Suppressor macrophage (primary cell): Measurements from ENCODE around the gene VAX1.

ENCODE experiments used
- DNase-seq, 4 experiments: peaks; one replicate each; pipeline ENCODE4 v3.0.0-alpha.2; 2020 to 2022

The VAX1 gene

DNA sequence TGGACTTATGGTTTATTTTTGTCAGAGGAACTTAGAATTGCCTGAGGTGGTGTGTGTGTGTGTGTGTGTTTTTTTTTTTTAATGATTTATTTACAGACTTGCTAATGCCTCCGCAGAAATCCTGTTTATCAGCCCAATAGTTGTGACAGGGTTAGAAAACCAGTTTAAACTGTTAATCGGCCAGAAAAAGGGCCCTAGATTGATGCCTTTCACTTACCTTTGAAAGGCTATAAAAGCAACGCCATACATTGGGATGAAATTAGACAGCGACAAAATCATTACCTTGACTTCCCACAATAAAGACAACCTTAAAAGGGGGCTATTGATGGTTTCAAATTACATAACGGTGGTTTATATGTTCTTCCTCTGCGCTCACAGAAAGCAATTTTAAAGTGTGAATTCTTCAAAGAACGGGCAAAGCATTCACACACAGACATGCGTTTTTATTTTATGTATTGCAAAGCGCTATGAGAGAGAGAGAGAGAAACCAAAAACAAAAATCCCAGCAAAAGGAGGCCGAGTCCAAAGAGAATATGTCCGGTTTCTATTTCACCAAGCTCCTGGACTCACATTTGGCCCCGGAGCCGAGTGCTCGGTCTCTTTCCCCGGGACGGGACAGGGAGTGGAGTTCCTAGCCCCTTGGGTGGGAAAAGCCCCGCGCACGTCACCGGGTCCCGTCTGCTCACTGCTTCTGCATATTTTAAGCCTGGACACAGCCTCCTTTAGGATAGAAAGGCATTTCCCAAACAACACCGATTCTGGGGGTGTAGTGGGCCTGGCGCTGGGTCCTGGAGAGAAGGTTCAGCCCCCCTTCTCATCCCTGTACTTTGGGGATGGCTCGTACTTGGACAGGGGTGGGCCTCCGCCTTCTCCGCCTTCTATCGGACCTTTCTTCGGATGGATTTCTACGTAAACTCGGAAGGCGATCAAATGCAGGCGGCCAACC is 26.8 kb upstream of the VAX1 start:
- DNase-seq: peak in 1 of 4 experiments; percentile 17

DNA sequence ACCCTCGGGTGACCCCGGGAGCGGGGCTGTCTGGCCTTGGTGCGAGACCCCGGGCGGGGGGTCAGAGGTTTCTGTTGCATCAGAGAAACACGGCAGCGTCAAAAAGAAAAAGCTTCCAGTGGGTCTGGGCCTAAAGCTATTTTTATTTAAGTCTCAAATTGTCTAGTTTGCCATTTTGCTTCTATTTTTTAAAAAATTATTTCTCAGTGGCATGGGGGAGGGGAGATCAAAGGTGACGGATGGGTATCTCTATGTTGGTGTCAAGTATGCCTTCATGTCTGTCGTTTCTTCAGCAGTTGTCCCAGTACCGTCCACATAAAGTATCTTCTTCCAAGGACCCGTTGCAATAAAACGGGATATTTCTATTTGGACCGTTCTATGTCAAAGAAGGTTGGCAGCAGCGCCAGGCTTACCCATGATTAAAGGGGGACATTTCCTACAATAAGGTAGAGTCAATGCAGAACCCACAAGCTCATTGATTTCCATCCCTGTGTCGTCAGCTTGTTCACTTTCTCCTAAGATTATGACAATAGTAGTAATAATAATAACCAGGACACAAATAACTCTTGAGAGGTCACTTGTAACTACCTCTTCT is 26.0 kb upstream of the VAX1 start:
- no peak for DNase-seq

DNA sequence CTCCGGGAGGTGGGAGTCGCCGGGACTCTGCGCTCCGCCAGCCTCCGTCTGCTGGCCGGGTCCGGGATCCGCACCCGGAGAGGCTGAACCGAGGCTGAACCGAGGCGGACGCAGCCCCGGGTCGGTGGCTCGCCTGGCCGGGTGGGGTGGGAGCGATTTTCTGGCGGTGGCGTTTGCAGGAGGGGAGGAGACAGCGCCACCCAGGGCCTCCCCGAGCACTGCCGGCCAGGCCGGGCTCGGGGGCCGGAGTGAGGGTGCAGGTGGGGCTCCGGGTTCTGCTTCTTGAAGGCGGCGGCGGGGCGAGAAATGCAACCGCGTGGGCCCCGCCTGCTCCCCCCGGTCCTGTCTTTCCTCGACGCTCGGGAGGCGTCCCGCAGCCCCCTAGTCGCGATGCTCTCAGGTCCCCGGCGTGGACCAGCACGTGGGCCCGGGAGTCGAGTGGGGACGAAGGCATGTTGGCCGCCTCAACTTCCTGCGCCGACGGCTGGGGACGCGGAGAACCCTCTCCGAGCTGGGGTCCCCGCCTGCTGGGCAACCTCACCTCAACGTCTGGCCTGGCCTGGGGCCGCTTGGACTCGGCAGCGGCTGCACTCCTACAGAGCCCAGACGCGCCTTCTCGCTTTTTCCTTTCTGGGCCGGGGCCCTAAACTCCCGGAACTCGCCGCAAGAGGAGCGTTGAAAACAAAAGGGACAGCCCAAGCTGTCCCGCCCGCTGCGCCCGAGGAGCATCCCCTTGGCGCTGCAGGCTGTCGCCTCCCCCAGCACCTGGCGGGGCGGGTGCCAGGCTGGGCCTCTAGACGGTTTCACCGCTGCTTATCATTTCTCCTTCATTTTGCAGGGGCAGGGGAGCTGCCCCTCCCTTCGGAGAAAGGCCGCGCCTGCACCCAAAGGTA is 25.2 kb upstream of the VAX1 start:
- DNase-seq: peak in 1 of 4 experiments; percentile 18

DNA sequence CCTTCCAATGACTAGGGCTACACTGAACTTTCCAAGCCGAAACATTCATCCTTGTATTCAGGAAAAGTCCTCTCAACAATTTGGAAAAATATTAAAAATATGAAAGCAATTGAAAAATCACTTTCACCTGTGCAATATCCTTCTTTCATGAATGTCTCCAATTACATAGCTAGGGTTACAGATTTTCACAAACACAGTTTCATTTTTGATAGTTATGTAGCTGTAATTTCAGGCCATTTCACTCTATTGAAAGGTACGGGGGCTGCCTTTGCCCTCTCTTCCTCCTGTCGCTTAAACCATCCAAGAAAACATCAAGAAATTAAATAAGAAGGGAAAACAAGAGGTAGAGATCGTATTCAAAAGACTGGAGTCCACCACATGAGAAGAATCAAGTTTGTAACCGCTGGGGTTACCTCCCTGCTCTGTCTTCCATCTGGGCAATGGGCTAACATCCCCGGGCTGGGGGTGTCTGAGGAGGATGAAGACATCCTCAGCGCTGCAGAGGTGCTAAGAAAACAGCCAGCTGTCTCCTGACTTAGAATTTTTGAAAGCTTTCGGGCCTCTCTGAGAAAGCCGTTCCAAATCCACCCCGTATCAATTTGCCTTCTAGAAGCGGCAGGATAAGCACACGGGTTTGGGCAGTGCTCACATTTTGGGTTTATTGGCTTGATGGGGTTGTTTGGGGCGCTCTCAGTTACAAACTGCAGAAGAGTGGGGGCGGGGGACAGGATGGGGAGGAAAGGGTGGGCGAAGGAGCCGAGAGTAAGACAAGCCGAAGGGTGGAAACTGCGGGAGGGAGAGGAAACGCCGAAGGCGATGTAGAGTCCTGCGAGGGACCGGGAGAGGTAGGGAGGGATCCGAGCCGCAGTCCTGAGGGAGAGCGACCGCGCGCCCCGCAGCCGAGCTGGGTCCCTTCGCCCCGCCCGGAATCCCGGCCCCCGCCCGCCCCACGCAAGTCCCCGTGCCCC is 24.3 kb upstream of the VAX1 start:
- no peak for DNase-seq

DNA sequence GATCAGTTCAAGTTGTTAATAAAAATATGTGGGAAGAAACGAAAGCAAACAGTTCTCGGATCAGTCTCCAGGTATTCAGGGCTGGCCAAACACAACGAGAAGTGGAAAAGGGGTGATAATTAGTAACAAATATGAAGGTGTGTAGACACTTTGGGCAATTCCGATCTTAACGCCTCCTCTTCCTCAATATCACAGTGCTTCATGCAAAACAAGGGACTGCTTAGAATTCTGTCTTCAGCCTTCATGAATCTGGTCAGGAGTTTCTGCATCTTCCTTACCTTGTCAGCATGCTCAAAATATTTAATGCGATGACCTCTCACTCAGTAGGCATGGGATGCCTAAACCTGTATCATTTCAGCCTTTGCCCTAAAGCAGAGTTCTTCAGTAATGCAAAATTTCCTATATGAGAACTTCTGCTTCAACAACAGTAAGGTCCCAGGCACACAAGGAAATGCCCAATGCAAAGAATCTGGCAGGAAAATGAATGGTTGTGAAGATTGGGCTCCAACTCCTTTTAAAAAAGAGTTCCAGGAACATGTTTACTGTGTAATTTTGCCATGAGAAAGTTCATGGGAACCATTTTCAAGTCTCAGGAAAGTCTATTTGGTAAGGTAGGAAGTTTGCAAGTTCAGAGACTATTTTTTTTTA is 23.4 kb upstream of the VAX1 start:
- DNase-seq: no peak

DNA sequence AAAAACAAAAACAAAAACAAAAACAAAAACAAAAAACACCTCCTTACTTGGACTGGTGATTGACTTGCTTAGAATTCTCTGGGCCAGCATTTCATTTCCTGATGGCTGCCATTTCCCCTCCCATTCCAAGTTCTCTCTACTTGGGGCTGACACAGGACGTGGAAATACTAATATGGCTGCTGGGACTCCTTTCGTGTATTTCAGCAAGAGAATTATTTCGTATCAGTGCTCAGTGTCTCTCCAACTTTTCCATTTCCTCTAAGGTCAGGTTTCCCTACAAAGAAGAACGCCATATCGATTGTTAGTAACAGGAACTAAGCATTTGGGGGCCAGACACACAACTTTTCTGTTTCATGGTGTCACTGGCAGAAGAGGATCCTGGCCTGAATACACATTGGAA is 22.5 kb upstream of the VAX1 start:
- no peak for DNase-seq

DNA sequence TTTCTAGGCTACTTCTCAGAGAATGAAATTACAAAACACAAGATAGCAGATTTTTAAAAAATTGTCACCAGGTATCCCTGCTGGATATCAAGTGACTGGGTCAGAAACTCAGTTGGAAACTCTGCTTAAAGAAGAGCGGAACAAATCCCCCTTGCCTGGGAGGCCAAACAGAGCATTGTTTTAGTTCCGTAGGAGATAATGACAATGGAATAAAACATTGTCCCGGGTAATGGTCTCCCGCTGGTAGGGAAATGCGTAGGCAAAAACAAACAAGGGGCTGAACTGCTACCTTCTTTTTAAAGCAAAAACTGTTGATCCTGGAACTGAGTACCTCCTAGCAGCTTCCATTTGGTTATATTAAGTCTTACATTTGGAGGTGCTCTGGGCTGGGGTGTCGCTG is 21.3 kb upstream of the VAX1 start:
- DNase-seq: no peak

DNA sequence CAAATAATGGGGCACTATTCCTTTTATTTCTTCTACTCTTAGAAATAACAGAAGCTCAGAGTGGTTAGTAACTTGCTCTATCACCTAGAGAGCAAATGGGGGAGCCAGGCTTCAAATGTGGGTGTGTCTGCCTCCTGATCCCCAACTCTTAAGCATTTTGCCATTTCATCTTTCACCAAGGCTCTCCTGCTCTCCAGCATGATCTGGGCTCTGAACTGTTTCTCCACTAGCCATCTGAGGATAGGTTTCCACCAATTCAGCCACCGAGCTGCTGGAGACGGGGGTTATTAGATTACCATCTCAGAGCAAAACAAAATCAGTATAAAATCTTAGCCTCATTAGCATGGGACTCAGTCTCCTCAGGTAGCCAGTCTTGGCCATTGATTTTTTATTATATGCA is 20.2 kb upstream of the VAX1 start:
- DNase-seq: no peak

DNA sequence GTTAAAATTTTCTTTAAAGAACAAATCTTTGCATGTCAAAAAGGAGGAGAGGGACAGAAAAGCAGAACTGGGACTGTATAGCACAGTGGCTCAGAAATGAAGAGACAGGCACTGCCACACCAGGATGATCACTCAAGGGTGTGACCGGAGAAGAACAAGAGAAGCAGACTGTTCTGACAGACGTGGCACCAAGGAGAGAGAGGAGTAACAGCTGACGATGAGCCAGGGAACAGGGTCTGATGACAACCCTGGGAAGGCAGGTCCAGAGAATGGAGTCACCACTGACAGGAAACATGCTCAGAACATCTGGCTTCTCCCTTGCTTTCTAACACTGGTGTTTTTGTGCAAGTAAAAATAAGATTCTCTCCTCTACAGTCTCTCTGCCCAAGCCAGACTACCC is 14.6 kb upstream of the VAX1 start:
- no peak for DNase-seq

DNA sequence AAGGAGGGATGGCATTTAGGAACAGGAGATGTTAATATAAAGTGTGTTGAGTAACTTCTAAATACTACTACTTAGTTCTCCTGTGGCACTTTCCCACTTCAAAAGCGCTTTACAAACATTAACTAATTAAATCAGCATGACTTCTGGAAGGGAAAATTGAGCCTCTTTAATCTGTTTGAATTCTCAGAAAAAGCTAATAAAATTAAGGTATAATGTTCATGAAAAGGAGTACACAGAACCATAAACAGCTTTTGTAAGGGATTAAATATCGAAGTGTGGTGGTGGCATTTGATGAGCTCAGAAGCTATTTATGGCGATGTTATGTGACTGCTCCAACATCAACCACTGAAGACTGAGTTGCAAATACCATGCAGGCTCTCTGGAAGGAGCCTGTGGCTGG is 10.2 kb upstream of the VAX1 start:
- DNase-seq: no peak

DNA sequence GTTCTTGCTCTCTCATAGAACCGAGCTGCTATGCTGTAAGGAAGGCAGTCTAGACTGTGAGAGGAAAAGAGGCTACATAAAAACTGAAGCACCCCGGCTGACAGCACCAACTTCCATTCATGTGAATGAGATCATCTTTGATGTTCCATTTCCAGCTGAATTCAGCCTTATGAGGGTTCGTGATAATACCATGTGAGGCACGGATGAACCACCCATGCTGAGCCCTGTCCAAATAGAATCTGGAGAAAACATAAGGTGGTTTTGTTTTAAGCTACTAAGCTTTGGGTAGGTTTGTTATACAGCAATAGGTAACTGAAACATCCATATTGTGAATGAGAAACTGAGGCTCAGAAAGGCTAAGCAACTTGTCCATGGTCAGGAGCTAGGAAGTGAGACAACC is 6.9 kb upstream of the VAX1 start:
- DNase-seq: no peak

DNA sequence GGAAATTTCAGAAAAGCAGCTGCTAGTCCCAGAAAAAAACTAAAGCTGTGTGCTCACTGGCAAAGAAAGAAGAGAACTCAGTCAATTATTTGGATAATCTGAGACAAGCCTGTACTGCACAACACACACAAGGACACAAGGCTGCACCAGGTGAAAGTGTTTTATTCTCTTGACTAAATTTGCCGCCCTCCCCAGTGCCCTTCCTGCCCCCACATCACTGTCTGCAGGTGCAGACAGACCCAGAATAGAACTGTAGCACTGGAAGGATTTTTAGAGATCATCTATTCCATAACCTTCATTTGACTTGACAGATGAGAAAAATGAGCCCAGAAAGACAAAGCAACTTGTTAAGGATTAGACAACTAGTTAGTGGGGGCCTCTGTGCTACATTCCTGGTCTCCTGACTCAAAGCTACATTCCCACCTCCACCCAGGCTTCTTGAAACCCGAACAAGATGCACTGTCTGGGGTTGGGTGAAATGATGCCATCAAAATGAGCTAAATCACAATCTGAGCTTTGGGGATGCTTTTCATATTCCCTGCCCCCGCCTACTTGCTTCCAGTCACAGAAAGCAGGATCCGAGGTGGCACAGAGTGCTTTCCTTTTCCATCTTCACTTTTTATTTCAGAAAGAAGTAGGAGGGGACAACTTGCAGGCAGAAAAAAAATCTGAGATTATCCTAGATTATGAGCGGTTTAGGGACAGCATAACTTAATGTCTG is 5.2 kb upstream of the VAX1 start:
- no peak for DNase-seq

DNA sequence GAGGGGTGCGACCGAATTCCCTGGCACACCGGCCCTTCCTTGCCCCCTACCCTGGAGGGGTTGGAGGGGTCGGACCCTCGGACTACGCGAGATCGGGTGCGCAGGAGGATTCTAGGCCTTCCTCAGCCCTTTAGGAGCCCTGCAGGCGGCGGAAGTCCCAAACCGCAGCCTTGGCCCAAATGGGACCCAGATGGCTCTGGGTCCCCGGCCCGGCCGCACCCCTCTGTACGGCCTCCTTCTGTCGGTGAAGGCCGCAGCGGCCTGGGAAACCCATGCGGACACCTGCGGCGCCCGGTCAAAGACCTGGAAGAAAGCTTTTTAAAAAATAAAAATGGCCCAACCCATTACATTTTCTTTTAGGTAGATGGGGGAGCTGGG is 2.4 kb upstream of the VAX1 start:
- no peak for DNase-seq

DNA sequence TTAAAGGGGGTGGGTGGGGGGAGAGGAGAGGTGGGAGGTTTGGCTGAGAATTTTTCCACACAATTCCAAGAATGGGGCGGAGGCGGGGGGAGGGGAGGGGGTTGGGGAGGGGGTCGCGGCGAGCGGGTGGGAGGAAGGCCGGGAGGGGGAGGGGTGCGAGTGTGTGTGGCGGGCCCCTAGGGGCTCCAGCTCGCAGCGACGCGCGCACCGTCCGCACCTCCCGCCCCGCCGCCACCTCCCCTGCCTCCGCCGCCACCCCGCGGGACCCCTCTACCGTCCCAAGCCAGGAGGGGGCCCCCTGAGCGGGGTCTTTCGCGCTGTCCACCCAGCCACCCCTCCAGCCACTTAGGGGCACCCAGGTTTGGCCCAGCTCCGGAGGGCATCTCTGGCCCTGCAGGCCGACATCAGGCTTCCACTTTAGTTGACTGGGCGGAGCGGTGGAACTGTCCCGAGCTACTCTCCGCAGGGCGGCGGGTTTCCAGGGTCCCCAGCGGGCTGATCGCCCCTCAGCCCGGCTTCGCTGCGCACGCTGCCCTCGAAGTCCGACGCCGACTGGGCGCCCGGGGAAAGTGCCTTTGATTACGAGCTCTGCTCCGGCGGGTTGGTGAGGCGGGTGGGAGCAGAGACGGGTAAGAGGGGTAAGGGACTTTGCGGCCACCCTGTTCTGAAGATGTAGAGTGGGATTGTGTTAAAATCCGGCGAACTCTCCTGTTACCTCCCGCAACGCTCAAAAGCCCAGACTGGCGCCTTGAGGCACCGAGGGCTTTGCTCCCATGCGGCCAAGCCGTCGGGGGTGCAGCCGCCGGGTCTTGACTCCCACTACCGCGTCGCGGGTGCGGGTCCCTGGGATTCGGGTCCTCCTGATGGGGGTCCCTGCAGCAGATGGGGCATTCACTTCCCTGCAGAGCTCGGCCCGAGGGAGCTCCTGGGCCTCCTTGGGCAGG is 1.8 kb upstream of the VAX1 start:
- no peak for DNase-seq

DNA sequence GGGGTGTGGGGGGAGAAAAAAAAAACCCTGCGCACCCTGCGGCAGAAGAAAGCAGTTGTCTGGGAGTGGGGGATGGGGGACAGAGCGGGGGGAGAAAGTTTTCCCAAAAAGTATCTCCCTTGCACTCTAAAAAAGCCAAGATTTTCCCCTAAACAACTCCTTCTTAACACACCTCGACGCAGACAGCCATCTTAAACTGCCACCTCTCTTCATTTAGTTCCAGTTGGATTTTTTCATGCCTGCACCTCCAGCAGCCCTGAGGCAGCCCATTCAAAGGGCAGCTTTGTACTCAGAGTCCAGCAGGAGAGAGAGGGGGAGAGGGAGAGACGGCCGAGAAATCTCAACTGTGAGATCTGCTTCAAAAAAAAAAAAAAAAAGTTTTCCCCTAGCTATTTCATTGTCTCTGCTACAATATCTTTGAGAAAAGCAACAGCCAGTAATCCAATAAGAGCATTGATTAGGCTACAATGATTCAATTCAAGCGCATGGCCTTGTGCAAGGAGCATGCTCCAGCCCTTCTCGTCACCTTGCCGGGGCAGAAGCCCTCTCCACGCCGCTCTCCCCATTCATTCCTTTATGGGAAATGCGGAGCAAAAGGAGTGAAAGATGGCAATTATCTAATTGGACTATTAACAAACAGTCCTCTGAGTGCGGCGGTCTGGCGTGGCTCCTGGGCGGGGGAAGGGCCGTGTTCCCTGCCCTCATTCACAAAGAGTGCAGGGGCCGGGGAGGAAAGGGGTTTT is 939 bp upstream of the VAX1 start:
- DNase-seq: no peak

DNA sequence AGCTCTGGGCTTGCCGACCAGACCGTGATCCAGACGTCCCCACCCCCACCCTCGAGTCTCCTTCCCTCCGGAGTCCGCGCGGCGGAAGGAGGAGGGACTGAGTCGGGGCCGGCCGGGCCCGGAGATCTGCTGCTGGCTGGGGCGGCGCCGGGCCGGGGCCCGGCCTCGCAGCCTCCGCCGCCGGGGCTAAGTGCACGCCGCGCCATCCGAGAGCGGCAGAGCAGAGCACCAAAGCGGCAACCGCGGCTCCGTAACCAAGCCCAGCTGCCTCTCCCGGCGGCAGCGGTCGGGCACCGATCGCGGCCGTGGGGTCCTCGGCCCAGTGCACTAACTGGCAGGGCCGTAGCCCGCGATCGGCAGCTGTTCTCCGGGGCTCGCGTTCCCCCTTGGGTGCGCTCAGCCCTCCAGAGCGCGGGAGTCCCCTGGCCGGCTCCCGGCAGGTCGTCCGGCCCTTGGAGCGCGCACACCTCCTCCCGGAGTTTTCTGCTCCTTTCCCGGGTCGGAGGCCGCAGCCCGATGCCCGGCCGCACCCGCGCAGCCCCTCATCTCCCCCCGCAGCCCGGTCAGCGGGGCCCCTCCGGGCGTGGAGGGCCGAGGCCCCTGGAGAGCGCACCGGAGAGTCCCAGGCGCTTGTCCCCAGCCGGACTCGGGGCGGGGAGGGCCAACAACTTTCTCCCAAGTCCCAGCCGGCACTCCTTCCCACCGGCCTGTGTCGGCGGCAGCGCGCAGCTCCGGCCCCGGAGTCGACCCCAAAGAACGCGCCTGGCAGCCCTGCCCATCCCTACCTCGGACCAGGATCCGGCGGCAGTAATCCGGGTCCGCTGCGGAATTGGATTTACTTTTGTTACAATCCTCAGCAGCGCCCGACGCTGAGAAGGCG is 799 bp downstream of the VAX1 start:
- DNase-seq: peak in 3 of 4 experiments; percentile 29 to 62 (median 59)

DNA sequence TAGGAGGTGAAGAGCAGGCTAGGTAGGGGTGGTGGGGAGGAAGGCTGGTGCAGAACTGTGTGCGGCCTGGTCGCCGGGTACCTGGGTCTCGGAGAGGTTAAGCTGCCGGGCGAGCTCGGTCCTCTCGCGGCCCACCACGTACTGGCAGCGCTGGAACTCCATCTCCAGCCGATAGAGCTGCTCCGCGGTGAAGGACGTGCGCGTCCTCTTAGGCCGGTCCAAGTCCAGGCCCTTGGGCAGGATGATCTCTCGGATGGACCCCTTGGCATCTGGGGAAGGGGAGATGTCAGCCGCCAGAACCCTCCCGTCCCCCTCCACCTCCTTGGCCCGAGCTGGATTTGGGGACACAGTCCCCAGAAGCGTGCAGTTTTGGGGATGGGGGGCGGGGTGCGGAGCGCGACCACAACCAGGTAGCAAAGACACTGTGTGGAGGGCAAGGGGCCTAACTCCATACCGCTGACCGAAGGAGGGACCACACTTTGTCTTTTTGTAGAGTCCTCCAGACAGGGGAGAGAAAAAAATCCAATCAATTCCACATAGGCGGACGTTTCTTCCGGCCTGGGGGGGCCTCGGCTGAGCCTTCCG is 1.6 kb downstream of the VAX1 start:
- no peak for DNase-seq
